ENCODE results near the gene CCL1.

DNA sequence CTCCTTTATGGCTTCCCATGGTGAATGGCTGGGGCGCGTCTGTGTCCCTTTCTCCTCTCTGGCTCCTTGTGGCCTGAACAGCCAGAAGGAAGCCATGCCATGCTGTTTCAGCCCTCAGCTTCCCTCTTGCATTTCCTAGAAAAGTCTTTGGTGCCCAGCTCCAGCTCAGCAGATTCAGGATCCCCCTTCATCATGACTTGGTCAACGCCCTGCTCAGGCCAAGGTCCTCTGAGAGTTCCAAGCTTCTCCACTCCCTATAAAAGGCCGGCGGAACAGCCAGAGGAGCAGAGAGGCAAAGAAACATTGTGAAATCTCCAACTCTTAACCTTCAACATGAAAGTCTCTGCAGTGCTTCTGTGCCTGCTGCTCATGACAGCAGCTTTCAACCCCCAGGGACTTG is 6.8 kb downstream of the CCL1 start, which contains the start of gene CCL13:
- TF ChIP-seq, protein P1, sequence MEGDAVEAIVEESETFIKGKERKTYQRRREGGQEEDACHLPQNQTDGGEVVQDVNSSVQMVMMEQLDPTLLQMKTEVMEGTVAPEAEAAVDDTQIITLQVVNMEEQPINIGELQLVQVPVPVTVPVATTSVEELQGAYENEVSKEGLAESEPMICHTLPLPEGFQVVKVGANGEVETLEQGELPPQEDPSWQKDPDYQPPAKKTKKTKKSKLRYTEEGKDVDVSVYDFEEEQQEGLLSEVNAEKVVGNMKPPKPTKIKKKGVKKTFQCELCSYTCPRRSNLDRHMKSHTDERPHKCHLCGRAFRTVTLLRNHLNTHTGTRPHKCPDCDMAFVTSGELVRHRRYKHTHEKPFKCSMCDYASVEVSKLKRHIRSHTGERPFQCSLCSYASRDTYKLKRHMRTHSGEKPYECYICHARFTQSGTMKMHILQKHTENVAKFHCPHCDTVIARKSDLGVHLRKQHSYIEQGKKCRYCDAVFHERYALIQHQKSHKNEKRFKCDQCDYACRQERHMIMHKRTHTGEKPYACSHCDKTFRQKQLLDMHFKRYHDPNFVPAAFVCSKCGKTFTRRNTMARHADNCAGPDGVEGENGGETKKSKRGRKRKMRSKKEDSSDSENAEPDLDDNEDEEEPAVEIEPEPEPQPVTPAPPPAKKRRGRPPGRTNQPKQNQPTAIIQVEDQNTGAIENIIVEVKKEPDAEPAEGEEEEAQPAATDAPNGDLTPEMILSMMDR (IDR thresholded peaks at IDR 0.05), result no peak
- TF ChIP-seq EP300 (IDR thresholded peaks at IDR 0.05) (no peak), POLR2A (IDR thresholded peaks at IDR 0.05) (no peak)
